ENCODE data around the gene HSPA1A.

Gene HSPA1A

DNA sequence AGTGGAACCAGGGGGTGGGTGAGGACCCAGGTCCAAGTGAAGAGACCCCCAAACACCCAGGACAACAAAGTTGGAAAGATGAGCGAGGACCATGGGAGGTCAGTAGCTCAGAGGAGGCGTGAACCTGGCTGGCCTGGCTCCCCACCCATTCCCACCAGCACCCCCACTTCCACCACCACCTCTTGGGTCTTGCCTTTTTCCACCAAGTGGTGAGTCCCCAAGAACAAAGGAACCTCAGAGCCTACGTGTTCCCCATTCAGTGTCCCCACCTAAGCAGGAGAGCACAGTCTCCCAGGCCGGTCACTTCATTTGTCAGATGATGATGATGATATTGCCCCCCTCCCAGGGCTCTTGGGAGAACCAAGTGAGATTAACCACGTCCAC lies 37.7 kb upstream of the HSPA1A start:
- no peak overlapping the region for H2AFZ ChIP-seq (ENCODE audit: low read length)
- peaks cover 52% of the 10 kb centered on the region for H3K36me3 ChIP-seq (ENCODE audit: insufficient read depth, low read length)
- H3K79me2 ChIP-seq (ENCODE audit: insufficient read depth, low read length), result no peaks in the 10 kb centered on the region
- no peak overlapping the region for H3K27ac ChIP-seq (ENCODE audit: low read depth, low read length, poor library complexity, severe bottlenecking)
- TF ChIP-seq, protein P1, sequence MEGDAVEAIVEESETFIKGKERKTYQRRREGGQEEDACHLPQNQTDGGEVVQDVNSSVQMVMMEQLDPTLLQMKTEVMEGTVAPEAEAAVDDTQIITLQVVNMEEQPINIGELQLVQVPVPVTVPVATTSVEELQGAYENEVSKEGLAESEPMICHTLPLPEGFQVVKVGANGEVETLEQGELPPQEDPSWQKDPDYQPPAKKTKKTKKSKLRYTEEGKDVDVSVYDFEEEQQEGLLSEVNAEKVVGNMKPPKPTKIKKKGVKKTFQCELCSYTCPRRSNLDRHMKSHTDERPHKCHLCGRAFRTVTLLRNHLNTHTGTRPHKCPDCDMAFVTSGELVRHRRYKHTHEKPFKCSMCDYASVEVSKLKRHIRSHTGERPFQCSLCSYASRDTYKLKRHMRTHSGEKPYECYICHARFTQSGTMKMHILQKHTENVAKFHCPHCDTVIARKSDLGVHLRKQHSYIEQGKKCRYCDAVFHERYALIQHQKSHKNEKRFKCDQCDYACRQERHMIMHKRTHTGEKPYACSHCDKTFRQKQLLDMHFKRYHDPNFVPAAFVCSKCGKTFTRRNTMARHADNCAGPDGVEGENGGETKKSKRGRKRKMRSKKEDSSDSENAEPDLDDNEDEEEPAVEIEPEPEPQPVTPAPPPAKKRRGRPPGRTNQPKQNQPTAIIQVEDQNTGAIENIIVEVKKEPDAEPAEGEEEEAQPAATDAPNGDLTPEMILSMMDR (IDR thresholded peaks at IDR 0.05; ENCODE audit: low read length), result no peak
- no peaks in the 10 kb centered on the region for H3K9me2 ChIP-seq (ENCODE audit: low read depth, low read length)
- no peak overlapping the region for H3K4me3 ChIP-seq (ENCODE audit: low read depth, low read length, poor library complexity, severe bottlenecking)
- no peaks in the 10 kb centered on the region for H3K27me3 ChIP-seq (ENCODE audit: insufficient read depth, low read length)
- no peaks in the 10 kb centered on the region for H3F3A ChIP-seq (ENCODE audit: insufficient read depth, low read length)
- no peak overlapping the region for H3K4me2 ChIP-seq (ENCODE audit: low read length)
- H3K9me3 ChIP-seq (ENCODE audit: low read length), result no peaks in the 10 kb centered on the region
- H3K9ac ChIP-seq (ENCODE audit: low read length), result no peak overlapping the region
- H3K4me1 ChIP-seq (ENCODE audit: insufficient read depth, low read length, severe bottlenecking), result peaks cover 9% of the 10 kb centered on the region
- no peaks in the 10 kb centered on the region for H4K20me1 ChIP-seq (ENCODE audit: insufficient read depth, low read length)

DNA sequence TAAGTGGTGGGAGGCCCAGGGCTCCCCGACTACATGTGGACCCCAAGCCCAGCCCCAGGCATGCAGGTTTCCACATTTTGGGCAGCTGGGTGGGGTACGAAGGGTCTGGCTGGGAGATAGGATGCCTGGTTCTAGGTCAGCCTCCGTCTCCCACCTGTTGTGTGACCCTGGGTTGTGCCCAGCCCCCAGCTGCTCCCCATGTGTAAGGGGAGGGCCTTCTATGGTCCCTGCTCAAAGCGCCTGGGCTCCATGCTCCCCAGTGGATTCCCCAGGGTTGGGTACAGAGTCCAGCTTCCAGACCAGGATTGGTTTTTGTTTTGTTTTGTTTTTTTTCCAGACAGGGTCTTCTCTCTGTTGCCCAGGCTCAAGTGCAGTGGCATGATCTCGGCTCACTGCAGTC lies 37.1 kb upstream of the HSPA1A start:
- H2AFZ ChIP-seq (ENCODE audit: low read length), result no peak overlapping the region
- no peaks in the 10 kb centered on the region for H3K79me2 ChIP-seq (ENCODE audit: insufficient read depth, low read length)
- peaks cover 9% of the 10 kb centered on the region for H3K4me1 ChIP-seq (ENCODE audit: insufficient read depth, low read length, severe bottlenecking)
- H4K20me1 ChIP-seq (ENCODE audit: insufficient read depth, low read length), result no peaks in the 10 kb centered on the region
- no peaks in the 10 kb centered on the region for H3F3A ChIP-seq (ENCODE audit: insufficient read depth, low read length)
- H3K4me2 ChIP-seq (ENCODE audit: low read length), result no peak overlapping the region
- H3K27ac ChIP-seq (ENCODE audit: low read depth, low read length, poor library complexity, severe bottlenecking), result no peak overlapping the region
- no peak overlapping the region for H3K4me3 ChIP-seq (ENCODE audit: low read depth, low read length, poor library complexity, severe bottlenecking)
- H3K36me3 ChIP-seq (ENCODE audit: insufficient read depth, low read length), result peaks cover 57% of the 10 kb centered on the region
- no peaks in the 10 kb centered on the region for H3K9me2 ChIP-seq (ENCODE audit: low read depth, low read length)
- H3K27me3 ChIP-seq (ENCODE audit: insufficient read depth, low read length), result no peaks in the 10 kb centered on the region
- no peaks in the 10 kb centered on the region for H3K9me3 ChIP-seq (ENCODE audit: low read length)
- no peak overlapping the region for H3K9ac ChIP-seq (ENCODE audit: low read length)
- no peak for TF ChIP-seq EZH2 (IDR thresholded peaks at IDR 0.05; ENCODE audit: borderline replicate concordance, low read length)
- TF ChIP-seq, protein P1 (IDR thresholded peaks at IDR 0.05; ENCODE audit: low read length), result no peak

DNA sequence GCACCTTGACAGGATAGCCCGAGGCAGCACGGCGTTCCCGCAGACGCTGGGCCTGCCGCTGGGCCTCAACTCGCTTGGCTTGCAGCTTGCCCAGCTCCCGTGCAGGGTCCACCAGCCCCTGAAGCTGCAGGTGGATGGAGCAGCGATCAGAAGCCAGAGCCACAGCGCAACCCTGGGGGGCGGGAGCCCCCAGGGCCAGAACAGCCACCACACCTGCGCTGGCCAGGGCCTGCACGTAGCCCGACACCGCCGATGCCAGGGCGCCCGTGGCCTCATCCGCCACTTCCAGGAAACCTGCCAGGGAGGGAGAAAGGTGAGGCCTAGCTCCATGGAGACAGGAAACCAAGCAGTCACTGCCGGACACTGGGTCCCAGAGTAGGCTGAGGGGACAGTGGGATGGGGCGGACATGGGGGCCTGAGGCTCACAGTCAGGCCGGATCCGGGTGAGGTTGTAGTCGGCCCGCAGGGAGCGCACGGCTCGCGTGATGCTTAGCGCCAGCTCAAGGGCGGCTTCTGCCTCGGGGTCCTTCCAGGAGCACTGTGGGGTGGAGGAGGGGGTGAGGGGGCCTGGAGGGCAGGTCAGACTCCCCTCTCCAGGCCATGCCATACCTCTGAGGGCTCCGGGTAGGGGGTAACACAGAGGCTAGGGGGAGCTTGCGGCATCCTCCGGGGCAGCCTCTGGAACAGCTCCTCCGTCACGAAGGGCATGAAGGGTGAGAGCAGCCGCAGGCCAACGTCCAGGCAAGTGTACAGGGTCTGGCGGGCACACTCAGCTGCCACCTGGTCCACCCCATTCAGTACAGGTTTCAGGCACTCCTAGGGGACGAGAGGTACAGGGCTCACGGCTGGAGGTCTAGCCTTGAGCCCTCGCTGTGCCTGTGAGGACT lies 36.1 kb upstream of the HSPA1A start:
- Histone ChIP-seq H2AFZ (ENCODE audit: low read length) (no peak overlapping the region), H3K9ac (ENCODE audit: low read length) (no peak overlapping the region), H3K27me3 (ENCODE audit: insufficient read depth, low read length) (no peaks in the 10 kb centered on the region), H3K9me3 (ENCODE audit: low read length) (no peaks in the 10 kb centered on the region), H3K36me3 (ENCODE audit: insufficient read depth, low read length) (peaks cover 67% of the 10 kb centered on the region), H3K4me1 (ENCODE audit: insufficient read depth, low read length, severe bottlenecking) (peaks cover 9% of the 10 kb centered on the region), H3K4me3 (ENCODE audit: low read depth, low read length, poor library complexity, severe bottlenecking) (no peak overlapping the region), H3K27ac (ENCODE audit: low read depth, low read length, poor library complexity, severe bottlenecking) (no peak overlapping the region), H3K79me2 (ENCODE audit: insufficient read depth, low read length) (no peaks in the 10 kb centered on the region), H3K4me2 (ENCODE audit: low read length) (no peak overlapping the region), H3K9me2 (ENCODE audit: low read depth, low read length) (no peaks in the 10 kb centered on the region), H4K20me1 (ENCODE audit: insufficient read depth, low read length) (no peaks in the 10 kb centered on the region), H3F3A (ENCODE audit: insufficient read depth, low read length) (no peaks in the 10 kb centered on the region)
- TF ChIP-seq, protein P1 (IDR thresholded peaks at IDR 0.05; ENCODE audit: low read length), result no peak
- no peak for TF ChIP-seq EZH2 (IDR thresholded peaks at IDR 0.05; ENCODE audit: borderline replicate concordance, low read length)

All from OCI-LY1 (cell line).